HCT116 (cell line): ENCODE data around the gene C1QTNF4. TPM values are rescaled to one million over a fixed set of nuclear protein-coding genes. Genes with fewer than 3 reads are reported as not detected.

Source experiments
- ATAC-seq: fragments of 200-7000 bp; cut with Tn5 transposase; 2 replicates; pipeline ENCODE4 v1.9.1; 2020; ENCODE audit warnings: mild to moderate bottlenecking, moderate library complexity
- BruUV-seq: library from RNA; stranded (reverse); fragments of 400-500 nt; replicated peaks from 2 replicates; lab custom pipeline; 2021; lab: Mats Ljungman, UMichigan
- CTCF ChIA-PET: fragments of 300-600 bp; sonication (Branson Sonifier 250); formaldehyde crosslinking; loops from one replicate; lab custom pipeline; 2021; ENCODE audit warnings: antibody characterized with exemption; lab: Charles Lee
- POLR2A ChIA-PET: fragments of 300-600, 350-600 bp; sonication (Branson Sonifier 250); formaldehyde crosslinking; loops from one replicate; lab custom pipeline; 2021; ENCODE audit warnings: antibody characterized with exemption; lab: Charles Lee
- RAD21 ChIA-PET, 2 experiments: fragments of 300-600 bp; sonication (Branson Sonifier 250); formaldehyde crosslinking; loops; one replicate each; lab custom pipeline; 2023; ENCODE audit warnings: low total read pairs in 2 of 2; ENCODE audit not compliant: uncharacterized antibody in 2 of 2, unreplicated experiment in 2 of 2, low non-redundant PET in 1 of 2; lab: Charles Lee
- DNase-seq: peaks from one replicate; pipeline ENCODE4 v3.0.0-alpha.2; 2010; ENCODE audit warnings: low read depth, low spot score
- H2AFZ ChIP-seq: fragments of 200-600 bp; shearing (Covaris generic), sonication (generic); 2 replicates; pipeline ENCODE4 v1.6.1; 2017; ENCODE audit warnings: low read depth, mixed run types, mixed read lengths, antibody characterized with exemption, low read length; ENCODE audit not compliant: poor library complexity, severe bottlenecking
- H3K27ac ChIP-seq: 2 replicates; pipeline ENCODE4 v1.5.1; 2012; ENCODE audit warnings: low read depth, low read length
- H3K27me3 ChIP-seq: fragments of 200-600 bp; sonication (generic); 2 replicates; pipeline ENCODE4 v1.6.1; 2016; ENCODE audit warnings: mixed run types, low read length, mixed read lengths; ENCODE audit not compliant: insufficient read depth
- H3K36me3 ChIP-seq, 2 experiments: fragments of 200-500 bp in 1 of 2; fragments of 200-600 bp in 1 of 2; sonication (Bioruptor generic) in 1 of 2; sonication (generic) in 1 of 2; 2 replicates each; pipeline versions ENCODE4 v1.5.1 to v1.6.1; 2014 to 2016; ENCODE audit warnings: low read length in 2 of 2, inconsistent platforms in 1 of 2, mixed read lengths in 1 of 2, mixed run types in 1 of 2; ENCODE audit not compliant: insufficient read depth in 2 of 2, control insufficient read depth in 1 of 2
- H3K4me1 ChIP-seq, 2 experiments: fragments of 200-600 bp in 1 of 2; sonication (generic) in 1 of 2; 2 replicates each; pipeline versions ENCODE4 v1.5.1 to v1.6.1; 2012 to 2017; ENCODE audit warnings: low read length in 2 of 2, inconsistent platforms in 1 of 2, mild to moderate bottlenecking in 1 of 2, mixed read lengths in 1 of 2, mixed run types in 1 of 2, moderate library complexity in 1 of 2; ENCODE audit not compliant: insufficient read depth in 2 of 2, control insufficient read depth in 1 of 2
- H3K4me2 ChIP-seq: fragments of 200-600 bp; sonication (generic); 2 replicates; pipeline ENCODE4 v1.6.1; 2017; ENCODE audit warnings: mixed run types, low read length, mixed read lengths
- H3K4me3 ChIP-seq, 2 experiments: fragments of 200-600 bp in 1 of 2; sonication (generic) in 1 of 2; replicated peaks in 1 of 2; 2 replicates each; pipeline ENCODE4 v1.5.1; 2011 to 2016; ENCODE audit warnings: low read length in 2 of 2, control low read depth in 1 of 2, low read depth in 1 of 2, mild to moderate bottlenecking in 1 of 2, mixed read lengths in 1 of 2, mixed run types in 1 of 2
- H3K79me2 ChIP-seq: fragments of 200-600 bp; sonication (generic); 2 replicates; pipeline ENCODE4 v1.6.1; 2017; ENCODE audit warnings: mild to moderate bottlenecking, mixed run types, low read length, moderate library complexity, mixed read lengths; ENCODE audit not compliant: insufficient read depth
- H3K9ac ChIP-seq: fragments of 200-600 bp; sonication (generic); 2 replicates; pipeline ENCODE4 v1.6.1; 2016; ENCODE audit warnings: low read length, mixed read lengths
- H3K9me2 ChIP-seq: fragments of 200-600 bp; sonication (generic), shearing (Covaris generic); 2 replicates; pipeline ENCODE4 v1.6.1; 2017; ENCODE audit warnings: mixed run types, mild to moderate bottlenecking, moderate library complexity; ENCODE audit not compliant: insufficient read depth
- H3K9me3 ChIP-seq, 2 experiments: fragments of 200-500 bp in 1 of 2; fragments of 200-600 bp in 1 of 2; sonication (Bioruptor generic) in 1 of 2; sonication (generic) in 1 of 2; 2 replicates each; pipeline ENCODE4 v1.6.1; 2014 to 2017; ENCODE audit warnings: low read length in 2 of 2, mixed read lengths in 2 of 2, inconsistent platforms in 1 of 2, low read depth in 1 of 2, mild to moderate bottlenecking in 1 of 2, mixed run types in 1 of 2, moderate library complexity in 1 of 2; ENCODE audit not compliant: control insufficient read depth in 1 of 2, insufficient read depth in 1 of 2
- H4K20me1 ChIP-seq: fragments of 200-600 bp; sonication (generic), shearing (Covaris generic); 2 replicates; pipeline ENCODE4 v1.6.1; 2017; ENCODE audit warnings: mixed run types, mild to moderate bottlenecking, moderate library complexity; ENCODE audit not compliant: insufficient read depth
- CBX3 ChIP-seq: IDR thresholded peaks from 2 replicates; pipeline ENCODE4 v1.6.1; 2012; ENCODE audit warnings: low read depth
- CEBPB ChIP-seq: IDR thresholded peaks from 2 replicates; pipeline ENCODE4 v1.6.1; 2012; ENCODE audit warnings: low read depth
- EGR1 ChIP-seq: IDR thresholded peaks from 2 replicates; pipeline ENCODE4 v1.6.1; 2012; ENCODE audit warnings: low read depth
- EZH2phosphoT487 ChIP-seq: fragments of 200-600 bp; IDR thresholded peaks from 2 replicates; pipeline ENCODE4 v1.6.1; 2018; ENCODE audit warnings: antibody characterized with exemption, borderline replicate concordance
- FOSL1 ChIP-seq: IDR thresholded peaks from 2 replicates; pipeline ENCODE4 v1.6.1; 2012; ENCODE audit warnings: low read depth
- JUND ChIP-seq: IDR thresholded peaks from 2 replicates; pipeline ENCODE4 v1.6.1; 2012
- MAX ChIP-seq: IDR thresholded peaks from 2 replicates; pipeline ENCODE4 v1.6.1; 2012
- RAD21 ChIP-seq: IDR thresholded peaks from 2 replicates; pipeline ENCODE4 v1.6.1; 2012; ENCODE audit warnings: low read depth, mild to moderate bottlenecking
- REST ChIP-seq: IDR thresholded peaks from 2 replicates; pipeline ENCODE4 v1.6.1; 2012; ENCODE audit warnings: low read depth
- SIN3A ChIP-seq: IDR thresholded peaks from 2 replicates; pipeline ENCODE4 v1.6.1; 2012; ENCODE audit warnings: low read depth
- SRF ChIP-seq: IDR thresholded peaks from 2 replicates; pipeline ENCODE4 v1.6.1; 2012; ENCODE audit warnings: low read depth
- TCF7L2 ChIP-seq: IDR thresholded peaks from 2 replicates; pipeline ENCODE4 v1.7.0; 2011; ENCODE audit warnings: borderline replicate concordance, inconsistent platforms; ENCODE audit not compliant: insufficient read depth, insufficient read length; ENCODE audit errors: extremely low read depth
- YY1 ChIP-seq: IDR thresholded peaks from 2 replicates; pipeline ENCODE4 v1.6.1; 2011; ENCODE audit warnings: low read length, low read depth, moderate library complexity, mild to moderate bottlenecking; ENCODE audit not compliant: insufficient replicate concordance; ENCODE audit errors: extremely low read depth
- ZBTB33 ChIP-seq: IDR thresholded peaks from 2 replicates; pipeline ENCODE4 v1.6.1; 2011; ENCODE audit warnings: mild to moderate bottlenecking, low read length, moderate library complexity; ENCODE audit not compliant: insufficient replicate concordance; ENCODE audit errors: extremely low read depth
- ZFX ChIP-seq: fragments of 450-650 bp; IDR thresholded peaks from 2 replicates; pipeline ENCODE4 v1.6.1; 2017
- ZNF274 ChIP-seq: fragments of 200-500 bp; sonication (Bioruptor generic); IDR thresholded peaks from 2 replicates; pipeline ENCODE4 v1.6.1; 2014; ENCODE audit warnings: mild to moderate bottlenecking, low read depth, low read length, inconsistent platforms
- intact Hi-C: fragments of 100-400 bp; cut with micrococcal nuclease; formaldehyde crosslinking; loops from 2 replicates; pipeline ENCODE4 v1.10.0; 2022
- total RNA-seq: library from RNA; stranded (reverse); gene quantifications from one replicate; pipeline ENCODE4 v1.2.1, GENCODE V29; 2021; ENCODE audit not compliant: unreplicated experiment

The C1QTNF4 gene
- total RNA-seq, 1 experiment from 2014 or later: 0.34 TPM

GRCh38 chr11:47615249-47615648 is 21.0 kb upstream of the C1QTNF4 start:
- no peak overlapping the region for H2AFZ ChIP-seq
- no peaks in the 10 kb centered on the region for H3K79me2 ChIP-seq
- H3K9me2 ChIP-seq: no peaks in the 10 kb centered on the region
- H3K4me2 ChIP-seq: no peak overlapping the region
- H3K36me3 ChIP-seq: peaks cover 12 to 15% of the 10 kb centered on the region in 2 experiments; a peak in 3 of 4 replicates
- H3K9me3 ChIP-seq: no peaks in the 10 kb centered on the region
- TF ChIP-seq FOSL1 (no peak), REST (no peak), EZH2phosphoT487 (no peak), ZNF274 (no peak), SRF (no peak), CEBPB (no peak)
- CTCF ChIA-PET: no interaction called here
- H3K4me3 ChIP-seq: no peak overlapping the region
- ATAC-seq: no peak
- intact Hi-C loops: loop anchor here (5.0 to 10.0 kb wide), 2 partner anchors 150 to 243 kb away; no protein-coding TSS in a partner anchor
- DNase-seq: no peak
- POLR2A ChIA-PET: no interaction called here
- no peaks in the 10 kb centered on the region for H4K20me1 ChIP-seq
- RAD21 ChIA-PET: no interaction called here
- H3K9ac ChIP-seq: no peak overlapping the region
- no peak overlapping the region for H3K27ac ChIP-seq
- no peaks in the 10 kb centered on the region for H3K27me3 ChIP-seq
- no TSS peak for BruUV-seq
- H3K4me1 ChIP-seq: no peaks in the 10 kb centered on the region

- intact Hi-C loops: loop anchor here (10.0 kb wide), 1 partner anchor 147 kb away; no protein-coding TSS in a partner anchor
- H4K20me1 ChIP-seq: no peaks in the 10 kb centered on the region
- ChIA-PET RAD21 (interaction anchor here in 1 of 2 experiments (0.9 kb wide), 1 partner anchor 105 kb away, joined by 3 read pairs; no protein-coding TSS in a partner anchor), CTCF (no interaction called here), POLR2A (no interaction called here)
- no peak for ATAC-seq
- H2AFZ ChIP-seq: no peak overlapping the region
- no peaks in the 10 kb centered on the region for H3K79me2 ChIP-seq
- no peaks in the 10 kb centered on the region for H3K9me3 ChIP-seq
- BruUV-seq: no TSS peak
- no peak for DNase-seq
- H3K4me2 ChIP-seq: no peak overlapping the region
- H3K9ac ChIP-seq: no peak overlapping the region
- no peaks in the 10 kb centered on the region for H3K4me1 ChIP-seq
- H3K9me2 ChIP-seq: no peaks in the 10 kb centered on the region
- H3K4me3 ChIP-seq: no peak overlapping the region
- no peak overlapping the region for H3K27ac ChIP-seq
- H3K27me3 ChIP-seq: no peaks in the 10 kb centered on the region; the same call in 1 of the 2 replicates
- H3K36me3 ChIP-seq: no peaks in the 10 kb centered on the region; a peak in 1 of 4 replicates
- no peak for TF ChIP-seq SIN3A
- no peak for TF ChIP-seq RAD21
- TF ChIP-seq ZBTB33: no peak
- TF ChIP-seq TCF7L2: no peak
- TF ChIP-seq MAX: no peak
- no peak for TF ChIP-seq EZH2phosphoT487
- TF ChIP-seq EGR1: no peak
- no peak for TF ChIP-seq JUND
- TF ChIP-seq YY1: no peak
- no peak for TF ChIP-seq CEBPB
- no peak for TF ChIP-seq CBX3
- TF ChIP-seq SRF: no peak
- no peak for TF ChIP-seq ZFX
- no peak for TF ChIP-seq FOSL1
Measured at GRCh38 chr11:47611348-47611794, 17.2 kb upstream of the C1QTNF4 start.
